ENCODE measurements around the gene QRSL1. TPM values are rescaled to one million over a fixed set of nuclear protein-coding genes. Genes with fewer than 3 reads are reported as not detected.
A peak's percentile ranks its signal among the peaks of the same experiment; 100 is the strongest.

Gene QRSL1
- total and polyA plus RNA-seq, 2 donors (not counting 3 experiments of a cell fraction or from before 2014, with no cell fraction given) = 4.3 to 11.3 TPM

GRCh38 chr6:106710580-106710979 is 81.2 kb downstream of the QRSL1 start:
- Histone ChIP-seq H3K36me3 (ENCODE audit: control insufficient read depth in 2 of 2, extremely low read depth in 1 of 2, insufficient read depth in 2 of 2, low read length in 2 of 2) (no peaks in the 10 kb centered on the region), H3K79me2 (ENCODE audit: control insufficient read depth, insufficient read depth, low read length) (no peaks in the 10 kb centered on the region), H3K27me3 (ENCODE audit: control insufficient read depth in 2 of 2, insufficient read depth in 2 of 2, low read length in 2 of 2) (no peaks in the 10 kb centered on the region), H3K9ac (replicated peaks; ENCODE audit: extremely low read depth, insufficient read depth, low read length) (no peak overlapping the region), H3K9me3 (replicated peaks; ENCODE audit: control insufficient read depth, insufficient read depth, low read length) (no peaks in the 10 kb centered on the region), H3K4me2 (ENCODE audit: insufficient read depth, low read length) (no peak overlapping the region), H4K20me1 (replicated peaks; ENCODE audit: control insufficient read depth, extremely low read depth, insufficient read depth, low read length) (no peaks in the 10 kb centered on the region), H3K27ac (ENCODE audit: insufficient read depth, low read depth, low read length) (no peak overlapping the region), H3K4me3 (replicated peaks in 1 of 3; ENCODE audit: insufficient read depth in 1 of 3, low read depth in 1 of 3, low read length in 3 of 3) (no peak overlapping the region), H2AFZ (ENCODE audit: low read depth, low read length) (no peak overlapping the region), H3K4me1 (ENCODE audit: control insufficient read depth, extremely low read depth, insufficient read depth, low read length) (no peaks in the 10 kb centered on the region), H3K9me1 (replicated peaks; ENCODE audit: control insufficient read depth, extremely low read depth, insufficient read depth, low read length) (no peaks in the 10 kb centered on the region)
- no TSS peak for BruUV-seq (replicated peaks)
- DNase-seq (ENCODE audit: low read depth, low spot score) (no peak), FAIRE-seq (peak; percentile 33)
- ChIA-PET POLR2A (no interaction called here), CTCF (no interaction called here)
- TF ChIP-seq GATA2 (IDR thresholded peaks at IDR 0.05; ENCODE audit: insufficient read depth, insufficient read length, low read depth, low read length) (no peak), MYC (IDR thresholded peaks at IDR 0.05; ENCODE audit: low read depth, low read length) (no peak), JUN (IDR thresholded peaks at IDR 0.05; ENCODE audit: borderline replicate concordance, insufficient read depth, insufficient read length, low read depth) (no peak), POLR2AphosphoS5 (IDR thresholded peaks at IDR 0.05; ENCODE audit: insufficient read depth, low read depth, low read length) (no peak), CTCF (IDR thresholded peaks at IDR 0.05; ENCODE audit: extremely low read depth in 1 of 2, insufficient read depth in 1 of 2, low read depth in 1 of 2, low read length in 2 of 2) (no peak), MAX (IDR thresholded peaks at IDR 0.05; ENCODE audit: insufficient read depth, insufficient read length) (no peak), FOS (IDR thresholded peaks at IDR 0.05; ENCODE audit: borderline replicate concordance, insufficient read depth, low read length) (no peak), EZH2 (IDR thresholded peaks at IDR 0.05; ENCODE audit: borderline replicate concordance, low read depth, low read length, severe bottlenecking) (no peak), POLR2A (IDR thresholded peaks at IDR 0.05; ENCODE audit: low read depth, low read length) (no peak)
- dilution Hi-C loops (cut with MboI; ENCODE audit: extremely low pct_ligation_motif_present, low sequenced_read_pairs) = no loop called here
- intact Hi-C loops (cut with micrococcal nuclease) = no loop called here

Data from endothelial cell of umbilical vein (primary cell).